ENCODE data around the gene INKA2.

DNA sequence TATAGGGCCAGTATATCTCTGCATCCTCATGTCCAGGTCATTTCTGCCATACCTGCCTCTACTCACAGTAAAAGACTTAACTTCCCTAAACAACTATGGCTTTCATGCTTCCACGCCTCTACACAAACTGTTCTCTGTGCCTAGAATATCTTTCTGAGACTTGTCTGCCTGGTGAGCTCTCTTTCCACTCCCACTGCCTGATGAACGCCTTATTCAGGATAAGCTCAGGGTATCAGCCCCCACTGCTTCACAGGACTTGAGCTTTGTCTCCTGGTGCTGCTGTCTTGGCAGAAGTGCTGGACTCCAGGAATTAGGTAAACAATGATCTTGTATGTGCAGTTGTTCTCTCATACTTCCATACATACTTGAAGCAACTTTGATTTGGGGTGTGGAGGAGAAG, 11.7 kb upstream of the INKA2 start:
- TF ChIP-seq, protein P1, sequence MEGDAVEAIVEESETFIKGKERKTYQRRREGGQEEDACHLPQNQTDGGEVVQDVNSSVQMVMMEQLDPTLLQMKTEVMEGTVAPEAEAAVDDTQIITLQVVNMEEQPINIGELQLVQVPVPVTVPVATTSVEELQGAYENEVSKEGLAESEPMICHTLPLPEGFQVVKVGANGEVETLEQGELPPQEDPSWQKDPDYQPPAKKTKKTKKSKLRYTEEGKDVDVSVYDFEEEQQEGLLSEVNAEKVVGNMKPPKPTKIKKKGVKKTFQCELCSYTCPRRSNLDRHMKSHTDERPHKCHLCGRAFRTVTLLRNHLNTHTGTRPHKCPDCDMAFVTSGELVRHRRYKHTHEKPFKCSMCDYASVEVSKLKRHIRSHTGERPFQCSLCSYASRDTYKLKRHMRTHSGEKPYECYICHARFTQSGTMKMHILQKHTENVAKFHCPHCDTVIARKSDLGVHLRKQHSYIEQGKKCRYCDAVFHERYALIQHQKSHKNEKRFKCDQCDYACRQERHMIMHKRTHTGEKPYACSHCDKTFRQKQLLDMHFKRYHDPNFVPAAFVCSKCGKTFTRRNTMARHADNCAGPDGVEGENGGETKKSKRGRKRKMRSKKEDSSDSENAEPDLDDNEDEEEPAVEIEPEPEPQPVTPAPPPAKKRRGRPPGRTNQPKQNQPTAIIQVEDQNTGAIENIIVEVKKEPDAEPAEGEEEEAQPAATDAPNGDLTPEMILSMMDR (IDR thresholded peaks at IDR 0.05), result no peak
- no peak for TF ChIP-seq POLR2A (IDR thresholded peaks at IDR 0.05)
- no peak for TF ChIP-seq POLR2AphosphoS5 (IDR thresholded peaks at IDR 0.05)
